OCI-LY7 (cell line): ENCODE results near the gene FANCE. TPM values are rescaled to one million over a fixed set of nuclear protein-coding genes. Genes with fewer than 3 reads are reported as not detected.

Experiments used
- BruUV-seq: library from RNA; stranded (reverse); fragments of 400-500 nt; replicated peaks from 2 replicates; lab custom pipeline; 2021; lab: Mats Ljungman, UMichigan
- CTCF ChIA-PET: fragments of 300-600 bp; sonication (Branson Sonifier 250); formaldehyde crosslinking; loops from one replicate; lab custom pipeline; 2022; ENCODE audit warnings: antibody characterized with exemption; ENCODE audit not compliant: unreplicated experiment; lab: Charles Lee
- POLR2A ChIA-PET: fragments of 300-600 bp; sonication (Branson Sonifier 250); formaldehyde crosslinking; loops from one replicate; lab custom pipeline; 2022; ENCODE audit warnings: antibody characterized with exemption; lab: Charles Lee
- DNase-seq: peaks from one replicate; pipeline ENCODE4 v3.0.0-alpha.2; 2015; ENCODE audit warnings: low spot score
- H2AFZ ChIP-seq: fragments of 200-600 bp; sonication (generic), shearing (Covaris generic); 2 replicates; pipeline ENCODE4 v1.6.1; 2014; ENCODE audit warnings: mild to moderate bottlenecking, antibody characterized with exemption, low read length, moderate library complexity
- H3K27ac ChIP-seq: fragments of 200-600 bp; sonication (generic); 2 replicates; pipeline ENCODE4 v1.5.1; 2014; ENCODE audit warnings: mixed run types, low read depth, mild to moderate bottlenecking, moderate library complexity, low read length, inconsistent platforms; ENCODE audit not compliant: poor library complexity, severe bottlenecking
- H3K36me3 ChIP-seq: fragments of 200-600 bp; sonication (generic); 2 replicates; pipeline ENCODE4 v1.6.1; 2014; ENCODE audit warnings: mild to moderate bottlenecking, antibody characterized with exemption, low read length, moderate library complexity, mixed read lengths; ENCODE audit not compliant: insufficient read depth
- H3K4me1 ChIP-seq: fragments of 200-600 bp; sonication (generic); 2 replicates; pipeline ENCODE4 v1.5.1; 2014; ENCODE audit warnings: mild to moderate bottlenecking, low read length; ENCODE audit not compliant: insufficient read depth, poor library complexity, severe bottlenecking
- H3K4me2 ChIP-seq: fragments of 200-600 bp; sonication (generic); 2 replicates; pipeline ENCODE4 v1.6.1; 2014; ENCODE audit warnings: mild to moderate bottlenecking, low read length
- H3K4me3 ChIP-seq: fragments of 200-600 bp; sonication (generic); 2 replicates; pipeline ENCODE4 v1.5.1; 2014; ENCODE audit warnings: mild to moderate bottlenecking, low read depth, low read length; ENCODE audit not compliant: poor library complexity, severe bottlenecking
- H3K79me2 ChIP-seq: fragments of 200-600 bp; sonication (generic); 2 replicates; pipeline ENCODE4 v1.6.1; 2016; ENCODE audit warnings: low read depth, mild to moderate bottlenecking, low read length, moderate library complexity, mixed read lengths; ENCODE audit not compliant: insufficient read depth
- H3K9me2 ChIP-seq: fragments of 200-600 bp; sonication (generic); 2 replicates; pipeline ENCODE4 v1.6.1; 2016; ENCODE audit warnings: mild to moderate bottlenecking, low read length, mixed read lengths; ENCODE audit not compliant: insufficient read depth
- H3K9me3 ChIP-seq: fragments of 200-600 bp; sonication (generic); 2 replicates; pipeline ENCODE4 v1.6.1; 2014; ENCODE audit warnings: mild to moderate bottlenecking, mixed run types, low read length, mixed read lengths
- H4K20me1 ChIP-seq: fragments of 200-600 bp; sonication (generic); 2 replicates; pipeline ENCODE4 v1.6.1; 2014; ENCODE audit warnings: mild to moderate bottlenecking, antibody characterized with exemption, low read length, moderate library complexity, mixed read lengths; ENCODE audit not compliant: insufficient read depth
- EZH2phosphoT487 ChIP-seq: fragments of 200-600 bp; sonication (generic); IDR thresholded peaks from 2 replicates; pipeline ENCODE4 v1.6.1; 2018; ENCODE audit warnings: low read depth, borderline replicate concordance, mild to moderate bottlenecking, mixed run types, antibody characterized with exemption, low read length, moderate library complexity, mixed read lengths
- intact Hi-C: fragments of 100-400 bp; cut with micrococcal nuclease; formaldehyde crosslinking; loops from one replicate; pipeline ENCODE4 v1.10.0; 2022; ENCODE audit not compliant: unreplicated experiment
- total RNA-seq, 2 experiments: library from RNA; depleted of rRNA in 1 of 2; stranded (reverse); fragments of >200 nt in 1 of 2; shearing (Covaris generic) in 1 of 2; gene quantifications; 2 replicates each; pipeline ENCODE4 v1.2.3, GENCODE V29; 2014 to 2022
- TF ChIP-seq, protein P1 (sequence below): fragments of 200-600 bp; sonication (generic); conservative IDR thresholded peaks from 2 replicates; pipeline ENCODE4 v1.5.1; 2014; ENCODE audit warnings: mild to moderate bottlenecking, antibody characterized with exemption, low read length, moderate library complexity, mixed read lengths

The FANCE gene
- total RNA-seq, 2 experiments from 2014 or later = 14.4 to 17.4 TPM

DNA sequence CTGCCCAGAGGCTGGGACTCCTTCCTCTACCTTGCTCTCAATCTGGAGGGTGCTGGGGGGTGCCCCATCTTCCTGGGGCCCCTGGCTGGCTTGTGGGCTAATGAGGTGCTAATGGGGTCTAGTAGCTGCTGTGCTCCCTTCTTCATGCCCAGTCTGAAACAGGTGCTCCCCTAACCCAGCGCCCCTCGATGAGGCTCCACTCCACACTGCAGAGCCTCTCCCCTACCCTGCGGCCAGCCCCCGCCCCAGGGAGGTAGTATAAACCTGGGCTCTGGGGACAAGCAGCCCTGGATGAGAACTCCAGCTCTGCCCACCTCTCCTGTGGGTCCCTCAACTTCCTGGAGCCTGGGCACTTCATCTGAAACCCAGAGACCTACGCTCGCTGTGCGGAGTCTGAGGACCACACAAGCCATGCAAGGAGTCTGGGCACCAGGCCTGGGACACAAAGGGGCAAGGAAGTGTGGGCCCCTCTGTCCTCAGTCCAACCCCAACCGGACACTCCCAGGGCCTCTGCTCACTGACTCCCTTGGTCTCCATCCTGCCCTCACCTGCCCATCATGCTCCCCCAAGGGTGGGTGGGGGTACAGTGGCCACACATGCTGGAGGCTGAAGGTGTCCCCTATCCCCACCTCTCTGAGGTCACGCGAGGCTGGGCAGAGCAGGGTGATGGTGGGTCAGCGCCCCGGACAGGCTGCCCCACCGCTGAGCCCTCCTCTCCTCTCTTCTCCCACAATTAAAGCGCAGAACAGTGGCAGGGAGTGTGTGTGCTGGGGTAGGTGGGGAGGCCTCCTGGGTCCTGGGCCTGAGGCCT is 22.2 kb downstream of the FANCE start:
- Histone ChIP-seq H4K20me1 (peaks cover 25% of the 10 kb centered on the region), H3K27ac (peak overlapping the region; percentile 8), H3K9me3 (no peaks in the 10 kb centered on the region), H2AFZ (no peak overlapping the region), H3K4me3 (no peak overlapping the region), H3K36me3 (peaks cover 50% of the 10 kb centered on the region), H3K4me2 (no peak overlapping the region), H3K79me2 (peaks cover 20% of the 10 kb centered on the region), H3K4me1 (peaks cover 30% of the 10 kb centered on the region), H3K9me2 (no peaks in the 10 kb centered on the region)
- intact Hi-C loops = no loop called here
- BruUV-seq = no TSS peak
- no peak for DNase-seq
- ChIA-PET POLR2A (interaction anchor here (0.6 to 0.7 kb wide), 2 partner anchors 18 to 129 kb away, joined by 3 to 4 read pairs; no protein-coding TSS in a partner anchor), CTCF (no interaction called here)
- no peak for TF ChIP-seq EZH2phosphoT487
- TF ChIP-seq, protein P1, sequence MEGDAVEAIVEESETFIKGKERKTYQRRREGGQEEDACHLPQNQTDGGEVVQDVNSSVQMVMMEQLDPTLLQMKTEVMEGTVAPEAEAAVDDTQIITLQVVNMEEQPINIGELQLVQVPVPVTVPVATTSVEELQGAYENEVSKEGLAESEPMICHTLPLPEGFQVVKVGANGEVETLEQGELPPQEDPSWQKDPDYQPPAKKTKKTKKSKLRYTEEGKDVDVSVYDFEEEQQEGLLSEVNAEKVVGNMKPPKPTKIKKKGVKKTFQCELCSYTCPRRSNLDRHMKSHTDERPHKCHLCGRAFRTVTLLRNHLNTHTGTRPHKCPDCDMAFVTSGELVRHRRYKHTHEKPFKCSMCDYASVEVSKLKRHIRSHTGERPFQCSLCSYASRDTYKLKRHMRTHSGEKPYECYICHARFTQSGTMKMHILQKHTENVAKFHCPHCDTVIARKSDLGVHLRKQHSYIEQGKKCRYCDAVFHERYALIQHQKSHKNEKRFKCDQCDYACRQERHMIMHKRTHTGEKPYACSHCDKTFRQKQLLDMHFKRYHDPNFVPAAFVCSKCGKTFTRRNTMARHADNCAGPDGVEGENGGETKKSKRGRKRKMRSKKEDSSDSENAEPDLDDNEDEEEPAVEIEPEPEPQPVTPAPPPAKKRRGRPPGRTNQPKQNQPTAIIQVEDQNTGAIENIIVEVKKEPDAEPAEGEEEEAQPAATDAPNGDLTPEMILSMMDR = no peak

DNA sequence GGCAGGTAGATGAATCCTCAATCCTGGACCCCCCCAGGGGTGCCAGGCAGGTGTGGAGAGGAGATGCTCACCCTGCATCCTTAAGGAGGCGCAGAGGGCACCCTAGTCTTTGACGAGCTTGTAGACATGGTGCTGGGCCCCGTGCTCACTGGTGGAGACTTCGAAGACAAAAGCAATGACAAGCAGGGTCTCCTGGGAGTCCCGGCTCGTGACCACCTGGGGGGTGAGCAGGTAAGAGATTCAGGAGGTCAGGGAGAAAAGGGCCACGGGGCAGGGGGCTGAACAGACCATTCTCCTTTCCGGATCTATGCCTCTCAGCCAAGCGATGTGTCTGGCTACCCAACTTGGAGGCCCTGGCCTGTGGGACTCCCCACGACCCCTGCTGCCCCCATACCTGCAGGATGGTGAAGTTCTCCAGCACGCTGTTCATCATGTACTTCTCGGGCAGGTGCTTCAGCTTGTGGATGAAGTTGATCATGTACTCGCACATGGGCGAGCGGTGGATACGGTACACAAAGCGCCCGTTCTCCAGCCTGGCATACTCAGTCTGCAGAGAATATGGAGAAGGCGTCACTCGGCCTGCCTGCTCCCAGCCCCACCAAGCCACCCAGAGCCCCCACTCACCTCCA is 22.9 kb downstream of the FANCE start:
- Histone ChIP-seq H3K4me3 (no peak overlapping the region), H3K9me2 (no peaks in the 10 kb centered on the region), H3K79me2 (peaks cover 13% of the 10 kb centered on the region), H3K4me2 (no peak overlapping the region), H3K9me3 (no peaks in the 10 kb centered on the region), H4K20me1 (peaks cover 17% of the 10 kb centered on the region), H3K36me3 (peaks cover 43% of the 10 kb centered on the region), H3K4me1 (peaks cover 27% of the 10 kb centered on the region), H2AFZ (no peak overlapping the region), H3K27ac (no peak overlapping the region)
- ChIA-PET POLR2A (interaction anchor here (1.1 kb wide), 1 partner anchor 23 kb away, joined by 3 read pairs; the partner anchor contains the start of gene FANCE), CTCF (no interaction called here)
- DNase-seq = no peak
- BruUV-seq = no TSS peak
- no peak for TF ChIP-seq EZH2phosphoT487
- TF ChIP-seq, protein P1 = no peak
- intact Hi-C loops = no loop called here
